ENCODE results near the gene AGO1. TPM values are rescaled to one million over a fixed set of nuclear protein-coding genes. Genes with fewer than 3 reads are reported as not detected.

Gene AGO1
- total and polyA plus RNA-seq, 2 of the 13 experiments (the other 11 are each of a cell fraction or from before 2014, with no cell fraction given): 9.2 to 18.6 TPM

- no TSS peak for BruUV-seq (replicated peaks)
- Histone ChIP-seq H3K79me2 (ENCODE audit: insufficient read depth, low read length) (no peaks in the 10 kb centered on the region), H3K9me3 (ENCODE audit: low read length) (no peaks in the 10 kb centered on the region), H3K27ac (ENCODE audit: extremely low read length, insufficient read depth, low read length) (no peak overlapping the region), H3K27me3 (ENCODE audit: control insufficient read depth in 1 of 2, insufficient read depth in 2 of 2, low read length in 2 of 2) (no peaks in the 10 kb centered on the region), H3K36me3 (replicated peaks in 1 of 2; ENCODE audit: control insufficient read depth in 1 of 2, insufficient read depth in 2 of 2, low read length in 2 of 2) (peaks cover 2 to 23% of the 10 kb centered on the region in 2 experiments; a peak in 3 of 5 replicates), H3K4me2 (ENCODE audit: low read depth, low read length) (no peak overlapping the region), H4K20me1 (ENCODE audit: insufficient read depth, low read length) (no peaks in the 10 kb centered on the region), H2AFZ (ENCODE audit: low read length) (no peak overlapping the region), H3K9ac (ENCODE audit: insufficient read depth, low read depth, low read length) (no peak overlapping the region), H3K4me3 (replicated peaks in 1 of 3; ENCODE audit: insufficient read depth in 1 of 3, low read depth in 2 of 3, low read length in 3 of 3) (no peak overlapping the region), H3K4me1 (ENCODE audit: insufficient read depth, low read length) (no peaks in the 10 kb centered on the region)
- in situ Hi-C loops (cut with HindIII; ENCODE audit: extremely low pct_ligation_motif_present, low pct_unique_long_range_greater_than_20kb) (no loop called here), intact Hi-C loops (cut with micrococcal nuclease; ENCODE audit: unreplicated experiment) (no loop called here)
- CTCF ChIA-PET (ENCODE audit: low intra/inter-chr PET ratio, low total read pairs): no interaction called here
- no peak for ATAC-seq
- POLR2A ChIA-PET: no interaction called here
- FAIRE-seq: no peak
- DNase-seq (ENCODE audit: low spot score): no peak
- TF ChIP-seq CEBPB (IDR thresholded peaks at IDR 0.05; ENCODE audit: borderline replicate concordance, low read depth, low read length) (peak; percentile 74), ZNF383 (CRISPR knock-in tag; IDR thresholded peaks at IDR 0.05; ENCODE audit: borderline replicate concordance) (no peak)
- TF ChIP-seq, protein P1, sequence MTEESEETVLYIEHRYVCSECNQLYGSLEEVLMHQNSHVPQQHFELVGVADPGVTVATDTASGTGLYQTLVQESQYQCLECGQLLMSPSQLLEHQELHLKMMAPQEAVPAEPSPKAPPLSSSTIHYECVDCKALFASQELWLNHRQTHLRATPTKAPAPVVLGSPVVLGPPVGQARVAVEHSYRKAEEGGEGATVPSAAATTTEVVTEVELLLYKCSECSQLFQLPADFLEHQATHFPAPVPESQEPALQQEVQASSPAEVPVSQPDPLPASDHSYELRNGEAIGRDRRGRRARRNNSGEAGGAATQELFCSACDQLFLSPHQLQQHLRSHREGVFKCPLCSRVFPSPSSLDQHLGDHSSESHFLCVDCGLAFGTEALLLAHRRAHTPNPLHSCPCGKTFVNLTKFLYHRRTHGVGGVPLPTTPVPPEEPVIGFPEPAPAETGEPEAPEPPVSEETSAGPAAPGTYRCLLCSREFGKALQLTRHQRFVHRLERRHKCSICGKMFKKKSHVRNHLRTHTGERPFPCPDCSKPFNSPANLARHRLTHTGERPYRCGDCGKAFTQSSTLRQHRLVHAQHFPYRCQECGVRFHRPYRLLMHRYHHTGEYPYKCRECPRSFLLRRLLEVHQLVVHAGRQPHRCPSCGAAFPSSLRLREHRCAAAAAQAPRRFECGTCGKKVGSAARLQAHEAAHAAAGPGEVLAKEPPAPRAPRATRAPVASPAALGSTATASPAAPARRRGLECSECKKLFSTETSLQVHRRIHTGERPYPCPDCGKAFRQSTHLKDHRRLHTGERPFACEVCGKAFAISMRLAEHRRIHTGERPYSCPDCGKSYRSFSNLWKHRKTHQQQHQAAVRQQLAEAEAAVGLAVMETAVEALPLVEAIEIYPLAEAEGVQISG (CRISPR knock-in tag; IDR thresholded peaks at IDR 0.05): no peak
- 96% methylated on average over 8 of the region's 8 CpGs for WGBS (ENCODE audit: low lambda C conversion rate)
Observed at GRCh38 chr1:35838693-35839245, 44.2 kb upstream of the AGO1 start.

GRCh38 chr1:35844826-35845225 is 38.2 kb upstream of the AGO1 start:
- Histone ChIP-seq H3K79me2 (ENCODE audit: insufficient read depth, low read length) (no peaks in the 10 kb centered on the region), H3K36me3 (replicated peaks in 1 of 2; ENCODE audit: control insufficient read depth in 1 of 2, insufficient read depth in 2 of 2, low read length in 2 of 2) (peaks cover 2 to 22% of the 10 kb centered on the region in 2 experiments; a peak in 2 of 5 replicates), H2AFZ (ENCODE audit: low read length) (no peak overlapping the region), H3K9me3 (ENCODE audit: low read length) (no peaks in the 10 kb centered on the region), H3K9ac (ENCODE audit: insufficient read depth, low read depth, low read length) (no peak overlapping the region), H4K20me1 (ENCODE audit: insufficient read depth, low read length) (no peaks in the 10 kb centered on the region), H3K4me2 (ENCODE audit: low read depth, low read length) (no peak overlapping the region), H3K27me3 (ENCODE audit: control insufficient read depth in 1 of 2, insufficient read depth in 2 of 2, low read length in 2 of 2) (no peaks in the 10 kb centered on the region), H3K4me1 (ENCODE audit: insufficient read depth, low read length) (no peaks in the 10 kb centered on the region), H3K4me3 (replicated peaks in 1 of 3; ENCODE audit: insufficient read depth in 1 of 3, low read depth in 2 of 3, low read length in 3 of 3) (no peak overlapping the region), H3K27ac (ENCODE audit: extremely low read length, insufficient read depth, low read length) (no peak overlapping the region)
- ChIA-PET CTCF (ENCODE audit: low intra/inter-chr PET ratio, low total read pairs) (no interaction called here), POLR2A (no interaction called here)
- in situ Hi-C loops (cut with HindIII; ENCODE audit: extremely low pct_ligation_motif_present, low pct_unique_long_range_greater_than_20kb): no loop called here
- no peak for FAIRE-seq
- BruUV-seq (replicated peaks): no TSS peak
- no peak for ATAC-seq
- no peak for DNase-seq (ENCODE audit: low spot score)
- 84% methylated on average over 1 of the region's 1 CpG for whole genome bisulfite sequencing (ENCODE audit: low lambda C conversion rate)
- intact Hi-C loops (cut with micrococcal nuclease; ENCODE audit: unreplicated experiment): no loop called here
- TF ChIP-seq PPARG (CRISPR knock-in tag; conservative IDR thresholded peaks at IDR 0.05): no peak
- no peak for TF ChIP-seq ZNF256 (CRISPR knock-in tag; conservative IDR thresholded peaks at IDR 0.05)
- no peak for TF ChIP-seq POLR2AphosphoS5 (IDR thresholded peaks at IDR 0.05; ENCODE audit: low read depth, low read length)
- TF ChIP-seq PLSCR1 (CRISPR knock-in tag; IDR thresholded peaks at IDR 0.05; ENCODE audit: borderline replicate concordance): no peak
- no peak for TF ChIP-seq MED8 (CRISPR knock-in tag; IDR thresholded peaks at IDR 0.05; ENCODE audit: insufficient replicate concordance)
- TF ChIP-seq, protein P2, sequence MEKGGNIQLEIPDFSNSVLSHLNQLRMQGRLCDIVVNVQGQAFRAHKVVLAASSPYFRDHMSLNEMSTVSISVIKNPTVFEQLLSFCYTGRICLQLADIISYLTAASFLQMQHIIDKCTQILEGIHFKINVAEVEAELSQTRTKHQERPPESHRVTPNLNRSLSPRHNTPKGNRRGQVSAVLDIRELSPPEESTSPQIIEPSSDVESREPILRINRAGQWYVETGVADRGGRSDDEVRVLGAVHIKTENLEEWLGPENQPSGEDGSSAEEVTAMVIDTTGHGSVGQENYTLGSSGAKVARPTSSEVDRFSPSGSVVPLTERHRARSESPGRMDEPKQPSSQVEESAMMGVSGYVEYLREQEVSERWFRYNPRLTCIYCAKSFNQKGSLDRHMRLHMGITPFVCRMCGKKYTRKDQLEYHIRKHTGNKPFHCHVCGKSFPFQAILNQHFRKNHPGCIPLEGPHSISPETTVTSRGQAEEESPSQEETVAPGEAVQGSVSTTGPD (CRISPR knock-in tag; IDR thresholded peaks at IDR 0.05): no peak
- no peak for TF ChIP-seq HDAC1 (CRISPR knock-in tag; IDR thresholded peaks at IDR 0.05)
- TF ChIP-seq SRF (IDR thresholded peaks at IDR 0.05; ENCODE audit: low read depth, low read length): no peak
- TF ChIP-seq GTF3A (CRISPR knock-in tag; conservative IDR thresholded peaks at IDR 0.05): no peak
- no peak for TF ChIP-seq DR1 (CRISPR knock-in tag; IDR thresholded peaks at IDR 0.05)
